ENCODE measurements around the gene NLRC4.
"Not testable (repeated sequence)": the region's sequence is repeated elsewhere in the genome, so short reads cannot be mapped to it uniquely, and the experiment has no call there.

The NLRC4 gene, protein sequence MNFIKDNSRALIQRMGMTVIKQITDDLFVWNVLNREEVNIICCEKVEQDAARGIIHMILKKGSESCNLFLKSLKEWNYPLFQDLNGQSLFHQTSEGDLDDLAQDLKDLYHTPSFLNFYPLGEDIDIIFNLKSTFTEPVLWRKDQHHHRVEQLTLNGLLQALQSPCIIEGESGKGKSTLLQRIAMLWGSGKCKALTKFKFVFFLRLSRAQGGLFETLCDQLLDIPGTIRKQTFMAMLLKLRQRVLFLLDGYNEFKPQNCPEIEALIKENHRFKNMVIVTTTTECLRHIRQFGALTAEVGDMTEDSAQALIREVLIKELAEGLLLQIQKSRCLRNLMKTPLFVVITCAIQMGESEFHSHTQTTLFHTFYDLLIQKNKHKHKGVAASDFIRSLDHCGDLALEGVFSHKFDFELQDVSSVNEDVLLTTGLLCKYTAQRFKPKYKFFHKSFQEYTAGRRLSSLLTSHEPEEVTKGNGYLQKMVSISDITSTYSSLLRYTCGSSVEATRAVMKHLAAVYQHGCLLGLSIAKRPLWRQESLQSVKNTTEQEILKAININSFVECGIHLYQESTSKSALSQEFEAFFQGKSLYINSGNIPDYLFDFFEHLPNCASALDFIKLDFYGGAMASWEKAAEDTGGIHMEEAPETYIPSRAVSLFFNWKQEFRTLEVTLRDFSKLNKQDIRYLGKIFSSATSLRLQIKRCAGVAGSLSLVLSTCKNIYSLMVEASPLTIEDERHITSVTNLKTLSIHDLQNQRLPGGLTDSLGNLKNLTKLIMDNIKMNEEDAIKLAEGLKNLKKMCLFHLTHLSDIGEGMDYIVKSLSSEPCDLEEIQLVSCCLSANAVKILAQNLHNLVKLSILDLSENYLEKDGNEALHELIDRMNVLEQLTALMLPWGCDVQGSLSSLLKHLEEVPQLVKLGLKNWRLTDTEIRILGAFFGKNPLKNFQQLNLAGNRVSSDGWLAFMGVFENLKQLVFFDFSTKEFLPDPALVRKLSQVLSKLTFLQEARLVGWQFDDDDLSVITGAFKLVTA

DNA sequence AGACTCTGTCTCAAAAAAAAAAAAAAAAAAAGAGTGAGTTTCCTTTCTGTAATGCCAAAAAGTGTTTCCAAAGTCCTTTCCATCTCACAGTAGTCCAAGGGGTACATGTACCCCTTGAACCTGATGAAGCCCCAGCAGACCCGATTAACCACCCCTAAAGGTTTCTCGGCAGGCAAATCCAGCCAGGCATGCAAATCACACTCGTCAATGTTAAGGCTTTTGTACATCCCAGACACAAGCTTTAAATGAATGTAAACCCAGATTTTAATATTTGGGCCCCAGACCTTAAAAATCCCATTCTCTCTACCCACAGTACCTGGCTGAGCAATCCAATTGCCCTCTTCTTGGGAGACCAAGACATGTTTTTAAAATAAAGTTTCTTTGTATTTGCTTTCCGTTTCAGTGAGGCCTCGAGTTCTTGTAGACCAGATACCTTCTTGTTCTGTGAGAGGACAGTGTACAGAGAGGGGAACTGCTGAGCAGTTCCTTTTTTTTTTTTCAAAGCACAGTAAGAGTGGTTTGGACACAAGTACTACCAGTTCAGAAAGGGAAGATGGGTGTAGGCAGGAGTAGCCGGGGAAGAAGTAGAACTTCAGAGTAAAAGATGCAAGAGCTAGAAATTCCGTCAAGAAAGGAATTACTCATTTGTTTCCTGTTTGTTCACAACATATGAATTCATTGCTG is at the start of gene NLRC4:
Gene NLRC4, minus strand, starts transcription at position 465 of the 684 bp plus-strand sequence. CDS start 8,111 bp downstream, outside the sequence.
- DNase-seq (ENCODE audit: low read depth), result no peak

DNA sequence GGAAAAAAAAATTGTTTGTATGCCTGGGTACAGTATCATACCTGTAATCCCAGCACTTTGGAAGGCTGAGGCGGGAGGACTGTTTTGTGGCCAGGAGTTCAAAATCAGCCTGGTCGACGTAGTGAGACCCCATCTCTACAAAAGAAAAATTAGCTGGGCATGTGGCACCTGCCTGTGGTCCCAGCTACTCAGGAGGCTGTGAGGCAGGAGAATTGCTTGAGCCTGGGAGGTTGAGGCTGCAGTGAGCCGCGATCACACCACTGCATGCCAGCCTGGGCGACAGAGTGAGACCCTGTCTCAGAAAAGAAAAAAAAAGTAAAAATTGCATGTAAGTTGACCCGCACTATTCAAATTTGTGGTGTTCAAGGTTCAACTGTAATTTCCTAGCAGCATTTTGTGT is 45.9 kb upstream of the NLRC4 start:
- no peak for DNase-seq (ENCODE audit: low read depth)

DNA sequence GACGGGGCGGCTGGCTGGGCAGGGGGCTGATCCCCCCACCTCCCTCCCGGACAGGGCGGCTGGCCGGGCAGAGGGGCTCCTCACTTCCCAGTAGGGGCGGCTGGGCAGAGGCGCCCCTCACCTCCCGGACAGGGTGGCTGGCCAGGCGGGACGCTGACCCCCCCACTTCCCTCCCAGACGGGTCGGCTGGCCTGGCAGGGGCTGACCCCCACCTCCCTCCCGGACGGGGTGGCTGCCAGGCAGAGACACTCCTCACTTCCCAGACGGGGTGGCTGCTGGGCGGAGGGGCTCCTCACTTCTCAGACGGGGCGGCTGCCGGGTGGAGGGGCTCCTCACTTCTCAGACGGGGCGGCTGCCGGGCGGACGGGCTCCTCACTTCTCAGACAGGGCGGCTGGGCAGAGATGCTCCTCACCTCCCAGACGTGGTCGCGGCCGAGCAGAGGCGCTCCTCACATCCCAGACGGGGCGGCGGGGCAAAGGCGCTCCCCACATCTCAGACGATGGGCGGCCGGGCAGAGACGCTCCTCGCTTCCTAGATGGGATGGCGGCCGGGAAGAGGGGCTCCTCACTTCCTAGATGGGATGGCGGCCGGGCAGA is 29.4 kb upstream of the NLRC4 start:
- not testable (repeated sequence) for DNase-seq (ENCODE audit: low read depth)

DNA sequence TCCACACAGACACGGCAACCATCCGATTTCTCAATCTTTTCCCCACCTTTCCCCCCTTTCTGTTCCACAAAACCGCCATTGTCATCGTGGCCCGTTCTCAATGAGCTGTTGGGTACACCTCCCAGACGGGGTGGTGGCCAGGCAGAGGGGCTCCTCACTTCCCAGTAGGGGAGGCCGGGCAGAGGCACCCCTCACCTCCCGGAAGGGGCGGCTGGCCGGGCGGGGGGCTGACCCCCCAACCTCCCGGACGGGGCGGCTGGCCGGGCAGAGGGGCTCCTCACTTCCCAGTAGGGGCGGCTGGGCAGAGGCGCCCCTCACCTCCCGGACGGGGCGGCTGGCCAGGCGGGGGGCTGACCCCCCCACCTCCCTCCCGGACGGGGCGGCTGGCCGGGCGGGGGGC is 28.8 kb upstream of the NLRC4 start:
- not testable (repeated sequence) for DNase-seq (ENCODE audit: low read depth)

DNA sequence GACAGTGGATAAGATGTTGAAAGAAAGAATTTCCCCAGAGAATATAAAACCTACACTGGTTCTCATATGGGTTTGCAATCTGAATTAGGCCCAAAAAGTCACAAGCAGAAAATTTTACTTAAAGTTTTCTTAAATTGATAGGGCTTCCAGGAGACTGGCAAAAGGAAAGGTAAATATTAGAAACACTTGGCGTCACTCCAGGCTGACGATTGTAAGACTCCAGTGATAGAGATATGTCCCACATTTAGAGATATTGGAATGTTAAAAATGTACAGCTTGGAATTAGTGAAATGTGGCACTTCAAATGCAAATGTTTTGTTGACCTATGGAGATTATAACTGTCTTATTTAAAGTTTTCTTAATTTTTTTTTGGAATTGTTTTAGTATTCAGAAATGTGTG is 27.1 kb upstream of the NLRC4 start:
- no peak for DNase-seq (ENCODE audit: low read depth)

DNA sequence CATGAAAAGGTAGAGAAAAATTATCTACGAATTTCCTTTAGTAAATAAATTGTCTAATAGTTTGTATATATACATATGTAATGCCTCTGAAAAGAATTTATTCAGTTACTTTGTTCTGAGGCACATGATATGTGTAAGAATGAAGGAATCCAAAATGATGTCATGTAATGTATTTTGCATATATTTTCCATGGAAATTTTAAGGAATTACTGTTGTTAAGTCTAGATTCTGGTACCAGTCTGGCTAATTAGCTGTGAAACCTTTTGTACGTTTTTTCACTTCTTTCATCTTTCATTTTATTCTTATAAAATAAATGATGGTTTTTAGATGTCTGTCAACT is 25.3 kb upstream of the NLRC4 start:
- DNase-seq (ENCODE audit: low read depth), result no peak

DNA sequence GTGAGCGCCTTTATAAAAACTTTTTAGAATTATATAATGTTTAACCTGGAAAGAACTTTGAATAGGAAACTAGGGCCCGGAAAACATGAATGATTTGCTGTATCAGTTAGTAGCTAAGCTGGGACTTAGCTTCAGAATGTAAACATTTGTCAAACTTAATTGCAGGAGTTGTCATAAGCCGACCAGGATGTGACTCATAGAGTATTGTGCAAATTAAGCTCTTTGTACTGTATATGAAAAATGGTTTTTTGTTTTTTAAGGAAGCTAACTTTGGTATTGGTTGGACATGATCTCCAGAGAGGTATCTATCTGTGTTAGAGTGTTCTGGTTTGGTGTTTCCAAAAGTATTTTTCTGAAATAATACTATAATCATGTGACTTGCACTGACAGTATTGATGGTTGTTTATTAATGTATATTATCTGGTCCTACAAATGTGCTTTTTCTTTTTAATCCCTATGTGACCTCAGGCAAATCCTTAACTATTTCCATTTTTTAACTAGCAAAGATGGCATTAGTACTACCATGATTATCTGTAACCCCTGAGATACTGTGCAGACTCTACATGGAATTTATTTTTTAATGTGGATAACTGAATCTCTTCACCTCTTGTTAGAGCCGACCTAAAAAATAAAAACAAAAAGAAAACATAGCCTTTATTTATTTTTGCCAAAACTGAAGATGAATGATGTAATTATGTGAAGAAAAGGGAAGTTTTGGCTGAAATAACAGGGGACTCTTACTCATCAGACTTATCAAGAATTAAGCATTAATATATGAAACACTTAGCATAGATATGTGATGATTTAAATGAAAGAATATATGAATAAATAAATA is 24.7 kb upstream of the NLRC4 start:
- no peak for DNase-seq (ENCODE audit: low read depth)

DNA sequence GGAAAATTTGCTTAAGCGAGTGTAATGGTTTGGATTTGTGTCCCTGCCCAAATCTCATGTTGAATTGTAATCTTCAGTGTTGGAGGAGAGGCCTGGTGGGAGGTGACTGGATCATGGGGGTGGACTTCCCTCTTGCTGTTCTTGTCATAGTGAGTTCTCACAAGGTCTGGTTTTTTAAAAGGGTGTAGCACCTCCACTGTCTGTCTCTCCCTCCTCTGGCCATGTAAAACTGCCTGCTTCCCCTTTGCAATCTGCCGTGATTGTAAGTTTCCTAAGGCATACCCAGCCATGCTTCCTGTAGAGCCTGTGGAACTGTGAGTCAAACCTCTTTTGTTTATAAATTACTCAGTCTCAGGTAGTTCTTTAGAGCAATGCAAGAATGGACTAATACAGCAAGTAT is 19.6 kb upstream of the NLRC4 start:
- no peak for DNase-seq (ENCODE audit: low read depth)

DNA sequence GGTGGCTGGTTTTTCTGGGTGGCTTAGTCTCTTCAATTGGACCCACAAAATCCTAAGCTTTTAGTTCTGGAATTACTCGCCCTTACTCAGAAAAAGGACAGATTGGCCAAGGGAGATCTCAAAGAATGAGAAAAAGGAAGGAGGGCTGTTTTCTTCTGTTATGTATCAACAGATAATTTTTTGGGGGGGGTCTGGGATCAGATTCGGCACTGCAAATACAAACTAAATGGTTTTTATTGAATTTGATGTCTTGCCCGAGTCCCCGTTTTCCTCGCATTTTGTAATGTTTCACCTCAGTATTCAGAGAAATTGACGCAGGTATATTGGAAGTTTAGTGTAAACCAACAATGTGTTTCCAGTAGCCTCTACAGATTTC is 13.8 kb upstream of the NLRC4 start:
- DNase-seq (ENCODE audit: low read depth), result no peak

DNA sequence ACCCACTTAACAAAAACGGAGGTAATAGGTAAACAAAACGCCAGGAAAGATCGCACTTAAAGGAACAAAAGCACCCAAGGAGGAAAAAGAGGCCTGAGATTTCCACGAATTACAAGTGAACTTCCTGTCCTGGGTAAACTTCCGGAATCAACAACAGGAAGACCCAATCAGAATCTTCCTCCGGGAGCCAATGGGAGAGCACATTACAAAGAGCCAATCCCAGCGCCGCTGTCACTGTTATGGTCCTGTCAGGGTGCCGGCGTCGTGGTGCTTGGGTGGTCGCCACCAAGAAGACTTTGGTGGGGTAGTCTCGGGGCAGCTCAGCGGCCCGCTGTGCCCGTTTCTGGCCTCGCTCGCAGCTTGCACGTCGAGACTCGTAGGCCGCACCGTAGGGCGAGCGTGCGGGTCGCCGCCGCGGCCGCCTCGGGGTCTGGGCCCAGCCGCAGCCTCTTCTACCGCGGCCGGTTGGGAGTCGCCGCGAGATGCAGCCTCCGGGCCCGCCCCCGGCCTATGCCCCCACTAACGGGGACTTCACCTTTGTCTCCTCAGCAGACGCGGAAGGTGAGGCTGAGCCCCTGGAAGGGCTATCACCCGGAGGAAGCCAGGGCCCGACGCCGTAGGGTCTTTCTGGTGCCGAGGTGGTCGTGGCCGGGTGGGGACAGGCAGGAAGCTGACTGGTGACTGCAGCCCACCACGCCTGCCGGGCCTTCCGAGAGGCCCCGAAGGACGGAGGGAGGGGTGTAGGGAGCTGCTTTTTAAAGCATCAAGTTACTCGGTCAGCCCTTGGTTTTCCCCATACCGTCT is 13.2 kb upstream of the NLRC4 start, which contains the start of gene YIPF4:
Gene YIPF4, plus strand, starts transcription at position 231 of the 804 bp plus-strand sequence. Its CDS starts 252 bp downstream, at position 483.
- DNase-seq (ENCODE audit: low read depth), result peak; percentile 75

DNA sequence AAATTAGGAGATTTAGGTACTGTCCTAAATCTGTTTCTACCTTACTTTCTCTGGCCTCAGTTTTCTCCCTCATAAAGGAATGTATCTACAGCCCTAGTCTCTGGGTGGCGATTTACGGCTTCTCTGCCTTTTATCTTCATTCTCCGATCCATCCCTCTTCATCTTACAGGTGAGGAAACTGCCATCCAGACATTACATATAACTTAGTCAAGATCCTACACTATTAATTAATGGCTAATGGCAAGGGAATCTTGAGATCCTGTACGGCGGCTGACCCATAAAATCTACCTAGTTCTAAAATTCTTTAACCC is 12.6 kb upstream of the NLRC4 start:
- DNase-seq (ENCODE audit: low read depth), result no peak

DNA sequence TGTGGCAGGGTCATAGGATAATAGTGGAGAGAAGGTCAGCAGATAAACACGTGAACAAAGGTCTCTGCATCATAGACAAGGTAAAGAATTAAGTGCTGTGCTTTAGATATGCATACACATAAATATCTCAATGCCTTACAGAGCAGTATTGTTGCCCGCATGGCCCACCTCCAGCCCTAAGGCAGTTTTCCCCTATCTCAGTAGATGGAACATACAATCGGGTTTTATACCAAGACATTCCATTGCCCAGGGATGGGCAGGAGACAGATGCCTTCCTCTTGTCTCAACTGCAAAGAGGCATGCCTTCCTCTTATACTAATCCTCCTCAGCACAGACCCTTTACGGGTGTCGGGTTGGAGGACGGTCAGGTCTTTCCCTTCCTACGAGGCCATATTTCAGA is 11.1 kb upstream of the NLRC4 start:
- not testable (repeated sequence) for DNase-seq (ENCODE audit: low read depth)

DNA sequence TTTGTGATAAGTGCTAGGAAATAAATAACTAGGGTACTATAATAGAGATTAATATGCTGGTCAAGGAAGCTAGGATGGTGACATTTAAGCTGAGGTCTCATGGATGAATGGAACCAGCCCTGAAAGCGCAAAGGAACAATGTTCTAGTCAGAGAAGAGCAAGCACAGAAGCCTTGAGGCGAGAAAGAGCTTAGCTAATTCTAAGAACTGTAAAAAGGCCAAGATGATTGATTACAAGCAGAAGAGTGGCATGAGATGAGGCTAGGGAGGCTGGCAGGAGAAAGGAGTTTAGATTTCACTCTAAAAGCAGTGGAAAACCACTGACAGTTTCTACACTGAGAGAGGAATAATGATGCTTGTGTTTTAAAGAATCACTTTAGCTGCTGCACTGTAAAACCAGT is 9.6 kb upstream of the NLRC4 start:
- DNase-seq (ENCODE audit: low read depth), result no peak

DNA sequence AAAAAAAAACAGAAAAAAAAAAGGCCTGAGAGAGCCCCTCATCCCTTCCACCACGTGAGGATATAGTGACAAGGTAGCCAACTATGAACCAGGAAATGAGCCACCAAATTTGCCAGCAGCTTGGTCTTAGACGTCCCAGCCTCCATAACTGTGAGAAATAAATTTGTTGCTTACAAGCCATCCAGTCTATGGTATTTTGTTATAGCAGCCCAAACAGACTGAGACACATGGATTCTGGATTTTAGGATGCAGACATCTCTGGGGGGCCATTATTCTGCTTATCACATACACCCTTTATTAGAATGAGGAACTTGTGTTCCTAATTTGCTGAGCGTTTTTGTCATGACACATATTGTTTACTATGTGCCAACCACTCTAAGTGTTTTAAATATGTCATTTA is 7.6 kb upstream of the NLRC4 start:
- no peak for DNase-seq (ENCODE audit: low read depth)

DNA sequence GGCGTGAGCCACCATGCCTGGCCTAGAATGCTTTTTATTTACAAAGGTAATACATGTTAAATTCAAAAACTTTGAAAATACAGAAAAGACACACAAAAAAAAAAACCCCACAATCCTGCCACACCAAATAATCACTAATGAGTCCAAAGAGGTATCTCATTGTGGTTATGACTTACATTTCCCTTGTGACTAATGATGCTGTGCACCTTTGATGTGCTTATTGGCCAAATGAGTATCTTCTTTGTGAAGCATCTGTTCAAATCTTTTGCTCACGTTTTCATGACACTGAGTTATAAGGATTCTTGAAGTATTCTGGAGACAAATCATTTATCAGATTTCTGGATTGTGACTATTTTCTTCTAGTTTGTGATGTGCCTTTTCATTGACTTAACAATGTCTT is 6.4 kb upstream of the NLRC4 start:
- no peak for DNase-seq (ENCODE audit: low read depth)

DNA sequence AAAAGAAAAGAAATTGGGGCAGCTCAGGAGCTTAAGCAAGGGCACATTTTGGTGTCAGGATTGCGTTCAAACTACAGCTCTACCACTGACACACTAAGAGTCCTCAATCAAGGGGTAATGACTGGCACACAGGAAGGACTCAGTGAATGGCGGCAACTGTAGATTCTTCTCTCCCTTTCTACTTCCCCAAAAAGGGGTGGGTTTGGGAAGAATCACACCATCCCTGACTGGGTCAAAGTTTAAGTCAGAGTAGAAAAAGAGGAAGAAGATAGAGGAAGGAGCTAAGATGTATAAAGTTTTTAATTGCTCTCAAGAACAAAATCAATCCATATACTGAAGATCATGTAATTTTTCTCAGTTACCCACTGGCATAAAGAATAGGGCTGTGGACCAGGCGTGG is 2.6 kb downstream of the NLRC4 start:
- no peak for DNase-seq (ENCODE audit: low read depth)

DNA sequence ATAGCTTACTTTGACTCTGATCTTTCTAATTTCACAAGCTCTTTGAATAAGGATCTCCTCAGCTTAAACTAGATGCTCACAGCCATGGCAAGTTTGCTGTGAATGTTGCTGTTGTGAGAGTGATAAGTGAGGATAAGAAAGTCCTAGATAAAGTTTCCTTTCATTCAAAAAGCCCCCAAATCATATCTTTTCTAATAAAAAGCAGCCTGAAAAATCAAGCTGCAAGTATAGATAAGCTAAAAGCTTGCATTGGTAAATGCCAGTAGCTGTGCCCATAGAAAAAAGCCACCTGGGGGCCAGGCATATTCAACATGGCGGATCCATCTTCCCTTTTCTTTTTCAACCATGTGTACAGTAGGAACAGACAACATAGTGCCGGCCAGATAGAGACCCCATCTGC is 4.3 kb downstream of the NLRC4 start:
- no peak for DNase-seq (ENCODE audit: low read depth)

DNA sequence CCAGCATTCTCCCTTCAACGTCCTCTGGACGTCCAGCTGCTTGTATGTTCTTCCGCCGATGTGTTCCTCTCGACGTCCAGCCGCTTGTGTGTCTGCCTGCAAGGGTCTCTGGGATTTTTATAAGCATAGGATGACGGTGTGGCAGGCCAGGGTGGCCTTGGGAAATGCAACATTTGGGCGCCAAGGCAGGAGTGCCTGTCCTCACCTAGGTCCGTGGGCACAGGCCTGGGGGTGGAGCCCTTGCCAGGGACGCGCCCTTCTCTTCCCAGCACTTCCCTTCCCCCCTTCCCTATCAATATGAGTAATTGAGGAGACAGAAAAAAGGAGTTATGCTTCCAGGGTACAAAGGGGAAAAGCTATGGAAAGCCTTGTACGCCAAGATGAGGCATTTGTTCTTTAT is 6.4 kb downstream of the NLRC4 start:
- DNase-seq (ENCODE audit: low read depth), result no peak

DNA sequence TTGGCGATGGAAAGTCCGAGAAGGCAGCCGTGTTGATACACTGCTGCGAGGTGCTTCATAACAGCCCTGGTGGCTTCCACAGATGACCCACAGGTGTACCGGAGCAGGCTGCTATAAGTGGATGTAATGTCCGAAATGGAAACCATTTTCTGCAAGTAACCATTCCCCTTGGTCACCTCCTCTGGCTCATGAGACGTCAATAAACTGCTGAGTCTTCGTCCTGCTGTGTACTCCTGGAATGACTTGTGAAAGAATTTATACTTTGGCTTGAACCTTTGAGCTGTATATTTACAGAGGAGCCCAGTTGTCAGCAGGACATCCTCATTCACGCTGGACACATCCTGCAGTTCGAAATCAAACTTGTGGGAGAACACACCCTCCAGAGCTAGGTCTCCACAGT is 14.4 kb downstream of the NLRC4 start:
- no peak for DNase-seq (ENCODE audit: low read depth)

DNA sequence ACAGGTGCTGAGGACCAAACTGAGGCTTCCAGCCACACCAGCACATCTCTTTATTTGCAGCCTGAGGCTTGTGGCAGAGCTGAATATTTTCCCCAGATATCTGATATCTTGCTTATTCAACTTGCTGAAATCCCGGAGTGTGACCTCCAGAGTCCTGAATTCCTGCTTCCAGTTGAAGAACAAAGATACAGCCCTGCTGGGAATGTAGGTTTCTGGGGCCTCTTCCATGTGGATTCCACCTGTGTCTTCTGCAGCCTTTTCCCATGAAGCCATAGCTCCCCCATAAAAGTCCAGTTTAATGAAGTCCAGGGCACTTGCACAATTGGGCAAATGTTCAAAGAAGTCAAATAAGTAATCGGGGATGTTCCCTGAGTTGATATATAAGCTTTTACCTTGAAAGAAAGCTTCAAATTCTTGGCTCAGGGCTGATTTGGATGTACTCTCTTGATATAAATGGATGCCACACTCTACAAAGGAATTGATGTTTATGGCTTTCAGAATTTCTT is 14.9 kb downstream of the NLRC4 start:
- DNase-seq (ENCODE audit: low read depth), result no peak
